ENCODE data around the gene NCBP3.
"Not testable (repeated sequence)": the region's sequence is repeated elsewhere in the genome, so short reads cannot be mapped to it uniquely, and the experiment has no call there.

Gene NCBP3

DNA sequence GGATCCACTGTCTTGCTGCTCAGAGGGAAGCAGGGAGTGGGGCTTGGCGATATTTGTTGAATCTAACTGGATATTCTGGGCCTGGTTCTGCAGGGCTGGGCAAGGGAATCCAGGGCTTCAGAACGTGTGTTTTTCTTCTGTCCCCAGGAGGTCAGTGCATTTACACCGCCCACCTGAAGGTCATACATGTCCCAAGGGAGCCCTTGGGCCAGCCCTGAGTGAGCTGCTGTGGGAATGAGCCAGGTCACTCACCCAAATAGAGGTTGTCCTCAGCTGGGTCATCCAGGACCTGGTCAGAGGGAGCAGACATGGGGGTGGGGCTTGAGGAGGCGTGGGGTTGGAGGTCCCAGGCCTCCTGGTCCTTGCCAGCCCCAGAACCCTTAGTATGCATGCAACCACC lies 36.2 kb upstream of the NCBP3 start:
- no peak overlapping the region for H3K27ac ChIP-seq
- no peak for DNase-seq (ENCODE audit: low read depth, low spot score)

- DNase-seq (ENCODE audit: low read depth, low spot score): no peak
- H3K27ac ChIP-seq: no peak overlapping the region
Measured at GRCh38 chr17:3880983-3881382, 34.9 kb upstream of the NCBP3 start.

DNA sequence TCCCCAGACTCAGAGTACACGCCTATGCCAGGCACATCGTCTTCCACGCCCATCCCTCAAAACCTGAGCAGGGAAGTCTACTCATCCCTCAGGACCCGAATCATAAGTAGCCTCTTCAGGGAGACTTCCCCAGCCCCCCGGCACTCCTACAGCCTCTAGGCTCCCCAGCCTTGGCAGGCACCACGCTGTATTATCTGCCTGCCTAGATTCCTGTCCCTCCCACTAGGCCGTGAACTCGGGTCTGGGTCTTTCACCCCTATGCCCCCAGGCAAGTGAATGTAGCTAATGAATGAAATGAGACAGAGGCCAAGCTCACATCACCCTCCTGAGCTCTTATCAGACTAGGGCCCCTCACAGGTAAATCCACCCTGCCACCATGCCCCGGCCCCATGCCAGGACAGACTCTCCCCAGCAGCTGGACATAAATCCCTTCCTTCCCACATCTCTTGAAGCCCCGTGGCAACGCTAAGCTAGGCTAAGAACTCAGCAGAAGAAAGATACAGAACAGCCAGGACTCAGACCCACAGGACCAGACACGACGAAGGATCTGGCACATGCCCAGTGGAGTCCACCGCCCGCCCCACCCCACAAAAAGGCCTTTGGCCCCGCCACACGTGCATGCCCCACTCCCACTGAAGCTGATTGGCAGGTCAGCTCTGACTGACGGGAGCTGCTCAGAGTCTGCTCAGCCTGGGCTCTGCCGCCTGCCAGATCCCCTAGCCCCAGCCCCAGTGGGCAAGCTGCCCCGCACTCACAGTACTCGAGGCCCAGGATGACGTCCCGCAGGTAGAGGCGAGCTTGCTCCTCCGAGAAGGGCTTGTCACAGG lies 33.8 kb upstream of the NCBP3 start:
- H3K27ac ChIP-seq: no peak overlapping the region
- no peak for DNase-seq (ENCODE audit: low read depth, low spot score)

DNA sequence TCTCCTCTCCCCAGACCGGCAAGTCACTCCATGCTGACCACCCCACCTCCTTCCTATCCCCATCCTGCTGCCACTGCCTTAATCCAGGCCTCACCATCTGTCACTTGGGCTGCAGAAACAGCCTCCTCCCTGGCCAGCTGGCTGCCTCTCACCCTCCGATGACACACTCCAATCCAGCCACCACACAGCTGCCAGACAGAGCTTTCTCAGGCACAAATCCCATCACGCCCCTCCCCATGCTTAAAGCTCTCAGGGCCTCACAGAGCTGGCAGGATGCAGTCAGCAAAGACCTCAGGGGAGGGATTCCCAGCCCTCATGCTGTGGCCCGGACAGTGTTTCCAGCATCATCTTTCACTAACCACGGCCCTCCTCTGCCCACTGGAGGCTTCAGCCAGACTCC lies 33.1 kb upstream of the NCBP3 start:
- H3K27ac ChIP-seq: no peak overlapping the region
- DNase-seq (ENCODE audit: low read depth, low spot score): no peak

- no peak for DNase-seq (ENCODE audit: low read depth, low spot score)
- H3K27ac ChIP-seq: no peak overlapping the region
Measured at GRCh38 chr17:3877220-3877619, 31.2 kb upstream of the NCBP3 start.

DNA sequence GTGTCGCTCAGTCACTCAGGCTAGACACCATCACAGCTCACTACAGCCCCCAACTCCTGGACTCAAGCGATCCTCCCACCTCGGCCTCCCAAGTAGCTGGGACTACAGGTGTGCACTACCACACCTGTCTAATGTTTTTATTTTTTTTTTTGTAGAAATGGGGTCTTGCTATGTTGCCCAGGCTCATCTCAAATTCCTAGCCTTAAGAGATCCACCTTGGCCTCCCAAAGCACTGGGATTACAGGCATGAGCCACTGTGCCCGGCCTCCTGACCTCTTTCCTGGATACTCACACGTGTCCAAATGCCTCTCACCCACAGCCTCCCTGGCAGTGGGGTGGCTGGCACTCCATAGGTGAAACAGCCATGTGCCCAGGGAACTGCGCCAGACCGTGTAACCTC lies 29.3 kb upstream of the NCBP3 start:
- H3K27ac ChIP-seq: no peak overlapping the region

GRCh38 chr17:3873862-3874261 lies 27.8 kb upstream of the NCBP3 start:
- DNase-seq (ENCODE audit: low read depth, low spot score): no peak

More for the DNA sequence above, 29.3 kb upstream of the NCBP3 start:
- DNase-seq (ENCODE audit: low read depth, low spot score): no peak

DNA sequence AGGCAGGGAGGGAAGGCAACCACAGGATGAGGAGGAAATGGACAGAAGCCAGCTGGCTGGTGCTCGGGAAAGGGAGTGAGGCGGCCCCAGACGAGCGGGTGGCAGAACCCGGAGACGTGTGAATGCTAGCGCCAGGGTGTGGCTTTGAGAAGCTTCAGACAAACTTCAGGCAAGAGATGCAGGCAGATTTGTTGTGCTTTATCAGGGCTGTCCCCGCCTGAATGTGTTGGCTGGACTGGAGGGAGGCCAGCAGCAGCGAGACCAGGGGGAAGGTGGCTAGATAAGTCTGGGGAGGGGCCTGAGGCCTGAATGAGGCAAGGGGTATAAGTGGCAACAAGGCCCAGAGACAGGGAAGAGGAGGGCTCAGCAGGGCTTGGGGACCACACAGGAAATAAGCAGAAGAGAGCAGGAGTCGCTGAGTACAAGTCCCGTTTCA lies 24.8 kb upstream of the NCBP3 start:
- no peak overlapping the region for H3K27ac ChIP-seq
- DNase-seq (ENCODE audit: low read depth, low spot score): no peak

More at GRCh38 chr17:3873862-3874261, 27.8 kb upstream of the NCBP3 start:
- H3K27ac ChIP-seq: no peak overlapping the region

DNA sequence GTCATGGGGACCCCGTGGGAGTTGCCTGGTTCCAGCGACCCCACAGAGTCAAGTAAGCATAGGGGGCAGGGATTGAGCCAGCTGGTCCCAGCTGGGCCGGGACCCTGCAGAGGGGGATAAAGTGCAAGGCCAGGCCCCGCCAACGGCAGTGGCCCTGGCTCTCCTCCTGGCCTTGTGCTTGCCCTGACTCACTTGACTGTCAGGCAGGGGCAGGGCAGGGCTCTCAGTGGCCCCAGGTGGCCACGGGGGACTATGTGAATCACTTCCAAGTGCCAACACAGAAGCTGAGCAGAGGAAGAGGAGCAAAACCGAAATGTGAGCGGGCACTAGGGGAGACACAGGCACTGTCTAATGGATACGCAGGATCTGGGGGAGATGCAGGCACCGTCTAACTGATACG lies 21.6 kb upstream of the NCBP3 start:
- no peak for DNase-seq (ENCODE audit: low read depth, low spot score)
- no peak overlapping the region for H3K27ac ChIP-seq

- DNase-seq (ENCODE audit: low read depth, low spot score): no peak
Measured at GRCh38 chr17:3867106-3867505, 21.1 kb upstream of the NCBP3 start.

DNA sequence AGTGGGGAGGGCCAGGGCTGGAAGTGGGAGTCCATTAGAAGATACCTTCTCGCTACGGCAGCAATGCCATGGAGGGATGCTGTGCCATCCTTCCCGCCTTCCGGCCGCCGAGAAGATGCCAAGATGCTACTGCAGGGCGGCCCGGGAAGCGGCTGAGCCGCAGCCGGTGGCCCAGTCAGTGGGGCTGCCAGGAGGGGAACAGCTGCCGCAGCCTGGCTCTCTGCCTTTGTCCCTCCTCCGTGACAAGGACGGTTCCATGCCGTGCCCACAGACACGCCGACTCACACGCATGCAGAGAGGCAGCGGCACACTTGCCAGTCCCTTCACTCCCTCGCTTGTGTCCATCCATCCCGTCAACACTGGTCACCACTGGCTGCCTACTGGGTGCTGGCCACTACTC lies 20.2 kb upstream of the NCBP3 start:
- H3K27ac ChIP-seq: no peak overlapping the region
- DNase-seq (ENCODE audit: low read depth, low spot score): no peak

More at GRCh38 chr17:3867106-3867505, 21.1 kb upstream of the NCBP3 start:
- no peak overlapping the region for H3K27ac ChIP-seq

GRCh38 chr17:3865176-3865575 lies 19.1 kb upstream of the NCBP3 start:
- H3K27ac ChIP-seq: no peak overlapping the region
- no peak for DNase-seq (ENCODE audit: low read depth, low spot score)

DNA sequence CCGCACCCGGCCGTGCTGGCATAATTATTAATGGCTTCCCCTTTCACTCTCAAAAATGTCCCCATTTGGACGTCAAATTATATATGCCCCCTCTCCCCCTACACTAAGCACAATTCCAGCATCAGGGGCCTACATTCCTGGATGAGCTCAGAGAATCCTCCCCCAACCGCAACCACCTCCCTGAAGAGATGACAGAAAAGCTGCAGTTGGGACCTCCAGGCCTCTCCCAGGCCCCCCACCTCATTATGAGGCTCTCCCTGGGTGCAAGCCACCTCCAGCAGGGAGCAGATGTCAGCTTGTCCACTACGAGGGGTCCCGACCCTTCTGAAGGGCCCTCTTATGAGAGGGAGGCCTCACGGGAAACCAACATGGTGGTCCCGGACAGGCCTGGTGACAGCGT lies 18.5 kb upstream of the NCBP3 start:
- no peak for DNase-seq (ENCODE audit: low read depth, low spot score)
- H3K27ac ChIP-seq: no peak overlapping the region

DNA sequence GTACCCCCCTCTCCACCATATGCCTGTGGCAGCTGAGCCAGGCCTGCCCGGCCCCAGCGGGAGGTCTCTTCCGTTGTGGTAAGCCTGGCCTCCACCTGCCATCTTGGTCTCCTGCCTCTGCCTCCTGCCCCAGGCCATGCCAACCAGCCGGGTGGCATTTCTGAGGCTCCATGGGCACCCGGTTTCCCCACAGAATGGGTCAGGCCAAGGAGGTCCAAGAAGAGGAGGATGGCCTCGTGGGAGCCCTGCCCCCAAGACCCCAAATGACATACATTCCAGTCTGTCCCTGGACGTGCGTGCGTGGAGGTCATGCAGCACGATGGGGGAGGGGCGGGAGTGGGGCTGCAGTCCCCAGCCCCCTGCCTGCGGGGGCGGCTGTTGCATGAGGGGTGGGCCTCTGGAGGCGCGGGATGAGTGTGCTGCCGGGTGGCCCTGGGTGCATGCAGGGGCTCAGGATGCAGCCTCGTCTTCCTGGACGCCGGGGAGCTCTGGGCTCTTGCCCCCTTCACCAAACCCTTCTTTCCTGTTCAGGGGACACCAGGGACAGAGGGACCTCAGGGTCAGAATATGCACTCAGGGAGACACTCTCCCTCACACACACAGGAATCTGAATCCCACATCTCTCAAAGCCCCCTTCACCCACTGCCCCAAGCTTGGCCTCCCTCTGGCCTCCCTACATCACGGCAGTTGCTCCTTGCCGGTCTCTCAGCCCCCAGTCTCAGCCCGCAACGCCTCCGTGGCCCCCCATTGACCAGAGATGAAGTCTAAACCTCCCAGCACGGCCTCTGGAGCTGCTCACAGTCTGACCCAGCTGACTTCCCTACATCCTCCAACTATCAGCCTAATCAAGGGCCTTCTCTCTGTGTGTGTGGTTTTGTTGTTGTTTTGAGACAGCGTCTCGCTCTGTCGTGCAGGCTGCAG lies 16.0 kb upstream of the NCBP3 start:
- no peak for DNase-seq (ENCODE audit: low read depth, low spot score)
- H3K27ac ChIP-seq: no peak overlapping the region

- no peak for DNase-seq (ENCODE audit: low read depth, low spot score)
- H3K27ac ChIP-seq: no peak overlapping the region
Measured at GRCh38 chr17:3860939-3861700, 15.1 kb upstream of the NCBP3 start.

DNA sequence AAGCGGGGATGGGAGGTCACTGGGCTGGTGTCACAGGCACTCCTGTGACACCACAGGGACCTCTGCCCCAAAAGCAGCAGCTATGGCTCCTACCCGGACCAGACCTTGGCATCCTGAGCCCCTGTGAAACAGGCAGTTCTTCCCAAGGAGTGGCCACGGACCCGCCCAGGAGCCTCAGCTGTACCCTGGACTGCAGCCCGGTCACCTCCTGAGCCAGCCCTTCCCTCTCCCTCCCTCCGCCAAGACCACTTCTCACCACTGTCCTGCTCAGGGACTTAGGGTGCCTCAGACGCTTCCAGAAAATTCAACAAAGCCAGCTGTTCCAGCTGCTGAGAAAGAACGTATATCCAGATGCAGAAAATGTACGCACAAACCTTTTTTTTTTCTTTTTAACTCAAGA lies 13.9 kb upstream of the NCBP3 start:
- H3K27ac ChIP-seq: no peak overlapping the region
- no peak for DNase-seq (ENCODE audit: low read depth, low spot score)

DNA sequence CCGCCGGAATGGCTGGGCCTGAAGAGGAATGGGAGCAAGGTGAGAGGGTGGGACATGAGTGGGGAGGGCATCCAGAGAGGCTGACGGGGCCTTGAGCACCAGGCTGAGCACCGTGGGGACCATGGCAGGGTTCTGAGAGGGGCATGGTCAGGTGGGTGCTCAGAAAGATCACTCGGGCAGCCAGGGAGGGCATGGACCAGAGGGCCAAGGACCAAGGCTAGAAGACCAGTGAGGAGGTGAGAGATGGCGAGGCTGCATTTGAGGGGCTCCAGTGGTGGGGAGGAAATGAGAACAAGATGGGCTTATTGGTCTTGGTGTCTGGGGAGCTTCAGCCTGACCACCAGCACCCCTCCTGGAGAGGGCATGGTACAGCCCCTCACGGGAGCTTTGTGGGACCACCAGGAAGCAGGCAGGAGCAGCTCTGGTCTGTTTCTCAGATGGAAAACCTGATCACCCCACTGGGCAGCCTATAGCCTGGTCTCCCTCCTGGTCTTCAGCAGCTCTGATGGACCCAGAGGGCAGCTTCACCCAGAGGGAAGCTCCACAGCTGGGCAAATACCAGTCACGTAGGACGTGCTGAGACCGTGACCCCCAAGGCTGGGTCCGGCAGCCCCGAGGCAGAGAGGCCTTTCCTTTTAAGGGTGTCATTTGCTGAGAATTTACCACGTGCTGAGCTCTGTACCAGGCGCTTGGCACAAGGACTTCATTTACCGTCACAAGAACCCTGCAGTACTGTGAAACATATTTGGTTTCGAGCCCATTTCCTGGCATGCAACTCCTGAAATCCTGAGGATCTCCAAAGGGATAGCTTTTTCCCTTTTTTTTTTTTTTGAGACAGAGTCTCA lies 11.4 kb upstream of the NCBP3 start:
- DNase-seq (ENCODE audit: low read depth, low spot score): no peak
- H3K27ac ChIP-seq: no peak overlapping the region

DNA sequence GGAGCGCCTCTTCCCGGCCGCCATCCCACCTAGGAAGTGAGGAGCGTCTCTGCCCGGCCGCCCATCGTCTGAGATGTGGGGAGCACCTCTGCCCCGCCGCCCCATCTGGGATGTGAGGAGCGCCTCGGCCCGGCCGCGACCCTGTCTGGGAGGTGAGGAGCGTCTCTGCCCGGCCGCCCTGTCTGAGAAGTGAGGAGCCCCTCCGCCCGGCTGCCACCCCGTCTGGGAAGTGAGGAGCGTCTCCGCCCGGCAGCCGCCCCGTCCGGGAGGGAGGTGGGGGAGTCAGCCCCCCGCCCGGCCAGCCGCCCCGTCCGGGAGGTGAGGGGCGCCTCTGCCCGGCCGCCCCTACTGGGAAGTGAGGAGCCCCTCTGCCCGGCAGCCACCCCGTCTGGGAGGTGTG lies 8.2 kb upstream of the NCBP3 start:
- not testable (repeated sequence) for H3K27ac ChIP-seq; DNase-seq (ENCODE audit: low read depth, low spot score)

GRCh38 chr17:3852561-3852960 lies 6.5 kb upstream of the NCBP3 start:
- no peak overlapping the region for H3K27ac ChIP-seq
- no peak for DNase-seq (ENCODE audit: low read depth, low spot score)

All from epithelial cell of prostate (primary cell).